HCT116 (cell line): ENCODE data around the gene WWOX. TPM values are rescaled to one million over a fixed set of nuclear protein-coding genes. Genes with fewer than 3 reads are reported as not detected.

ENCODE experiments used
- ATAC-seq: fragments of 200-7000 bp; cut with Tn5 transposase; 2 replicates; pipeline ENCODE4 v1.9.1; 2020; ENCODE audit warnings: mild to moderate bottlenecking, moderate library complexity
- BruUV-seq: library from RNA; stranded (reverse); fragments of 400-500 nt; replicated peaks from 2 replicates; lab custom pipeline; 2021; lab: Mats Ljungman, UMichigan
- CTCF ChIA-PET: fragments of 300-600 bp; sonication (Branson Sonifier 250); formaldehyde crosslinking; loops from one replicate; lab custom pipeline; 2021; ENCODE audit warnings: antibody characterized with exemption; lab: Charles Lee
- POLR2A ChIA-PET: fragments of 300-600, 350-600 bp; sonication (Branson Sonifier 250); formaldehyde crosslinking; loops from one replicate; lab custom pipeline; 2021; ENCODE audit warnings: antibody characterized with exemption; lab: Charles Lee
- RAD21 ChIA-PET, 2 experiments: fragments of 300-600 bp; sonication (Branson Sonifier 250); formaldehyde crosslinking; loops; one replicate each; lab custom pipeline; 2023; ENCODE audit warnings: low total read pairs in 2 of 2; ENCODE audit not compliant: uncharacterized antibody in 2 of 2, unreplicated experiment in 2 of 2, low non-redundant PET in 1 of 2; lab: Charles Lee
- DNase-seq: peaks from one replicate; pipeline ENCODE4 v3.0.0-alpha.2; 2010; ENCODE audit warnings: low read depth, low spot score
- H2AFZ ChIP-seq: fragments of 200-600 bp; shearing (Covaris generic), sonication (generic); 2 replicates; pipeline ENCODE4 v1.6.1; 2017; ENCODE audit warnings: low read depth, mixed run types, mixed read lengths, antibody characterized with exemption, low read length; ENCODE audit not compliant: poor library complexity, severe bottlenecking
- H3K27ac ChIP-seq: 2 replicates; pipeline ENCODE4 v1.5.1; 2012; ENCODE audit warnings: low read depth, low read length
- H3K27me3 ChIP-seq: fragments of 200-600 bp; sonication (generic); 2 replicates; pipeline ENCODE4 v1.6.1; 2016; ENCODE audit warnings: mixed run types, low read length, mixed read lengths; ENCODE audit not compliant: insufficient read depth
- H3K36me3 ChIP-seq, 2 experiments: fragments of 200-500 bp in 1 of 2; fragments of 200-600 bp in 1 of 2; sonication (Bioruptor generic) in 1 of 2; sonication (generic) in 1 of 2; 2 replicates each; pipeline versions ENCODE4 v1.5.1 to v1.6.1; 2014 to 2016; ENCODE audit warnings: low read length in 2 of 2, inconsistent platforms in 1 of 2, mixed read lengths in 1 of 2, mixed run types in 1 of 2; ENCODE audit not compliant: insufficient read depth in 2 of 2, control insufficient read depth in 1 of 2
- H3K4me1 ChIP-seq, 2 experiments: fragments of 200-600 bp in 1 of 2; sonication (generic) in 1 of 2; 2 replicates each; pipeline versions ENCODE4 v1.5.1 to v1.6.1; 2012 to 2017; ENCODE audit warnings: low read length in 2 of 2, inconsistent platforms in 1 of 2, mild to moderate bottlenecking in 1 of 2, mixed read lengths in 1 of 2, mixed run types in 1 of 2, moderate library complexity in 1 of 2; ENCODE audit not compliant: insufficient read depth in 2 of 2, control insufficient read depth in 1 of 2
- H3K4me2 ChIP-seq: fragments of 200-600 bp; sonication (generic); 2 replicates; pipeline ENCODE4 v1.6.1; 2017; ENCODE audit warnings: mixed run types, low read length, mixed read lengths
- H3K4me3 ChIP-seq, 2 experiments: fragments of 200-600 bp in 1 of 2; sonication (generic) in 1 of 2; replicated peaks in 1 of 2; 2 replicates each; pipeline ENCODE4 v1.5.1; 2011 to 2016; ENCODE audit warnings: low read length in 2 of 2, control low read depth in 1 of 2, low read depth in 1 of 2, mild to moderate bottlenecking in 1 of 2, mixed read lengths in 1 of 2, mixed run types in 1 of 2
- H3K79me2 ChIP-seq: fragments of 200-600 bp; sonication (generic); 2 replicates; pipeline ENCODE4 v1.6.1; 2017; ENCODE audit warnings: mild to moderate bottlenecking, mixed run types, low read length, moderate library complexity, mixed read lengths; ENCODE audit not compliant: insufficient read depth
- H3K9ac ChIP-seq: fragments of 200-600 bp; sonication (generic); 2 replicates; pipeline ENCODE4 v1.6.1; 2016; ENCODE audit warnings: low read length, mixed read lengths
- H3K9me2 ChIP-seq: fragments of 200-600 bp; sonication (generic), shearing (Covaris generic); 2 replicates; pipeline ENCODE4 v1.6.1; 2017; ENCODE audit warnings: mixed run types, mild to moderate bottlenecking, moderate library complexity; ENCODE audit not compliant: insufficient read depth
- H3K9me3 ChIP-seq, 2 experiments: fragments of 200-500 bp in 1 of 2; fragments of 200-600 bp in 1 of 2; sonication (Bioruptor generic) in 1 of 2; sonication (generic) in 1 of 2; 2 replicates each; pipeline ENCODE4 v1.6.1; 2014 to 2017; ENCODE audit warnings: low read length in 2 of 2, mixed read lengths in 2 of 2, inconsistent platforms in 1 of 2, low read depth in 1 of 2, mild to moderate bottlenecking in 1 of 2, mixed run types in 1 of 2, moderate library complexity in 1 of 2; ENCODE audit not compliant: control insufficient read depth in 1 of 2, insufficient read depth in 1 of 2
- H4K20me1 ChIP-seq: fragments of 200-600 bp; sonication (generic), shearing (Covaris generic); 2 replicates; pipeline ENCODE4 v1.6.1; 2017; ENCODE audit warnings: mixed run types, mild to moderate bottlenecking, moderate library complexity; ENCODE audit not compliant: insufficient read depth
- CBX3 ChIP-seq: IDR thresholded peaks from 2 replicates; pipeline ENCODE4 v1.6.1; 2012; ENCODE audit warnings: low read depth
- CEBPB ChIP-seq: IDR thresholded peaks from 2 replicates; pipeline ENCODE4 v1.6.1; 2012; ENCODE audit warnings: low read depth
- EGR1 ChIP-seq: IDR thresholded peaks from 2 replicates; pipeline ENCODE4 v1.6.1; 2012; ENCODE audit warnings: low read depth
- EZH2 ChIP-seq: fragments of 200-600 bp; sonication (generic); IDR thresholded peaks from 2 replicates; pipeline ENCODE4 v1.6.1; 2017; ENCODE audit warnings: antibody characterized with exemption, mixed run types
- FOSL1 ChIP-seq: IDR thresholded peaks from 2 replicates; pipeline ENCODE4 v1.6.1; 2012; ENCODE audit warnings: low read depth
- POLR2AphosphoS5 ChIP-seq: IDR thresholded peaks from 2 replicates; pipeline ENCODE4 v1.6.1; 2011; ENCODE audit warnings: mild to moderate bottlenecking, low read depth, low read length, moderate library complexity
- RAD21 ChIP-seq: IDR thresholded peaks from 2 replicates; pipeline ENCODE4 v1.6.1; 2012; ENCODE audit warnings: low read depth, mild to moderate bottlenecking
- SIN3A ChIP-seq: IDR thresholded peaks from 2 replicates; pipeline ENCODE4 v1.6.1; 2012; ENCODE audit warnings: low read depth
- SP1 ChIP-seq: IDR thresholded peaks from 2 replicates; pipeline ENCODE4 v1.6.1; 2012; ENCODE audit warnings: low read depth
- TCF7L2 ChIP-seq: IDR thresholded peaks from 2 replicates; pipeline ENCODE4 v1.7.0; 2011; ENCODE audit warnings: borderline replicate concordance, inconsistent platforms; ENCODE audit not compliant: insufficient read depth, insufficient read length; ENCODE audit errors: extremely low read depth
- YY1 ChIP-seq: IDR thresholded peaks from 2 replicates; pipeline ENCODE4 v1.6.1; 2011; ENCODE audit warnings: low read length, low read depth, moderate library complexity, mild to moderate bottlenecking; ENCODE audit not compliant: insufficient replicate concordance; ENCODE audit errors: extremely low read depth
- ZFX ChIP-seq: fragments of 450-650 bp; IDR thresholded peaks from 2 replicates; pipeline ENCODE4 v1.6.1; 2017
- ZNF274 ChIP-seq: fragments of 200-500 bp; sonication (Bioruptor generic); IDR thresholded peaks from 2 replicates; pipeline ENCODE4 v1.6.1; 2014; ENCODE audit warnings: mild to moderate bottlenecking, low read depth, low read length, inconsistent platforms
- intact Hi-C: fragments of 100-400 bp; cut with micrococcal nuclease; formaldehyde crosslinking; loops from 2 replicates; pipeline ENCODE4 v1.10.0; 2022
- total RNA-seq: library from RNA; stranded (reverse); gene quantifications from one replicate; pipeline ENCODE4 v1.2.1, GENCODE V29; 2021; ENCODE audit not compliant: unreplicated experiment
- TF ChIP-seq, protein P1 (sequence below): IDR thresholded peaks from 2 replicates; pipeline ENCODE4 v1.6.1; 2012
- TF ChIP-seq, protein P2 (sequence below): IDR thresholded peaks from 2 replicates; pipeline ENCODE4 v1.6.1; 2012; ENCODE audit warnings: low read depth
- TF ChIP-seq, protein P3 (sequence below): IDR thresholded peaks from 2 replicates; pipeline ENCODE4 v1.6.1; 2011; ENCODE audit warnings: mild to moderate bottlenecking, low read length, moderate library complexity; ENCODE audit not compliant: insufficient replicate concordance; ENCODE audit errors: extremely low read depth
- TF ChIP-seq, protein P4 (sequence below): IDR thresholded peaks from 2 replicates; pipeline ENCODE4 v1.6.1; 2012

WWOX gene
- total RNA-seq, 1 experiment from 2014 or later: 13.7 TPM

DNA sequence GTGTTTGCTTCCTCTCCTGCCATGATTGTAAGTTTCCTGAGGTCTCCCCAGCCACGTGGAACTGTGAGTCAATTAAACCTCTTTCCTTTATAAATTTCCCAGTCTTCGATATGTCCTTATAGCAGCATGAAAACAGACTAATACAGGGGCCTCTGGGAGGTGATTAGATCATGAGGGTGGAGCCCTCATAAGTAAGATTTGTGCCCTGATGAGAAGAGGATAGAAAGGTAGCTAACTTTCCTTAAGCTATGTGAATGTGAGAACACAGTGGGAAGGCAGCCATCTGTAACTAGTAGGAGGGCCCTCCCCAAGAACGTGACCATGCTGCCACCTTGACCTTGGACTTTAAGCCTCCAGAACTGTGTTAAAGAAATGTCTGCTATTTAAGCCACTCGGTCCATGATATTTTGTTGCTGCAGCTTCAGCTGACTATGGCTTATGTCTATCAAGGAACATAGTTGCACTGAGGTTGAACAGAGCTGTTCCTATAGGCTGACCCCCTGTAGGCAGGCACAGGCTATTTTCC is 30.7 kb downstream of the WWOX start:
- H2AFZ ChIP-seq: no peak overlapping the region
- no peak for ATAC-seq

More for the DNA sequence above, 30.7 kb downstream of the WWOX start:
- no peak overlapping the region for H3K27ac ChIP-seq
- ChIA-PET POLR2A (no interaction called here), CTCF (no interaction called here)
- H3K36me3 ChIP-seq: no peaks in the 10 kb centered on the region
- no peak overlapping the region for H3K9ac ChIP-seq
- H3K4me3 ChIP-seq: no peak overlapping the region
- H3K79me2 ChIP-seq: no peaks in the 10 kb centered on the region
- H3K27me3 ChIP-seq: no peaks in the 10 kb centered on the region
- TF ChIP-seq TCF7L2: no peak
- TF ChIP-seq, protein P1, sequence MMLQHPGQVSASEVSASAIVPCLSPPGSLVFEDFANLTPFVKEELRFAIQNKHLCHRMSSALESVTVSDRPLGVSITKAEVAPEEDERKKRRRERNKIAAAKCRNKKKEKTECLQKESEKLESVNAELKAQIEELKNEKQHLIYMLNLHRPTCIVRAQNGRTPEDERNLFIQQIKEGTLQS: no peak
- TF ChIP-seq ZNF274: no peak
- TF ChIP-seq RAD21: no peak
- TF ChIP-seq YY1: no peak
- no peak for TF ChIP-seq SIN3A
- TF ChIP-seq, protein P2, sequence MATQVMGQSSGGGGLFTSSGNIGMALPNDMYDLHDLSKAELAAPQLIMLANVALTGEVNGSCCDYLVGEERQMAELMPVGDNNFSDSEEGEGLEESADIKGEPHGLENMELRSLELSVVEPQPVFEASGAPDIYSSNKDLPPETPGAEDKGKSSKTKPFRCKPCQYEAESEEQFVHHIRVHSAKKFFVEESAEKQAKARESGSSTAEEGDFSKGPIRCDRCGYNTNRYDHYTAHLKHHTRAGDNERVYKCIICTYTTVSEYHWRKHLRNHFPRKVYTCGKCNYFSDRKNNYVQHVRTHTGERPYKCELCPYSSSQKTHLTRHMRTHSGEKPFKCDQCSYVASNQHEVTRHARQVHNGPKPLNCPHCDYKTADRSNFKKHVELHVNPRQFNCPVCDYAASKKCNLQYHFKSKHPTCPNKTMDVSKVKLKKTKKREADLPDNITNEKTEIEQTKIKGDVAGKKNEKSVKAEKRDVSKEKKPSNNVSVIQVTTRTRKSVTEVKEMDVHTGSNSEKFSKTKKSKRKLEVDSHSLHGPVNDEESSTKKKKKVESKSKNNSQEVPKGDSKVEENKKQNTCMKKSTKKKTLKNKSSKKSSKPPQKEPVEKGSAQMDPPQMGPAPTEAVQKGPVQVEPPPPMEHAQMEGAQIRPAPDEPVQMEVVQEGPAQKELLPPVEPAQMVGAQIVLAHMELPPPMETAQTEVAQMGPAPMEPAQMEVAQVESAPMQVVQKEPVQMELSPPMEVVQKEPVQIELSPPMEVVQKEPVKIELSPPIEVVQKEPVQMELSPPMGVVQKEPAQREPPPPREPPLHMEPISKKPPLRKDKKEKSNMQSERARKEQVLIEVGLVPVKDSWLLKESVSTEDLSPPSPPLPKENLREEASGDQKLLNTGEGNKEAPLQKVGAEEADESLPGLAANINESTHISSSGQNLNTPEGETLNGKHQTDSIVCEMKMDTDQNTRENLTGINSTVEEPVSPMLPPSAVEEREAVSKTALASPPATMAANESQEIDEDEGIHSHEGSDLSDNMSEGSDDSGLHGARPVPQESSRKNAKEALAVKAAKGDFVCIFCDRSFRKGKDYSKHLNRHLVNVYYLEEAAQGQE: no peak
- TF ChIP-seq ZFX: no peak
- TF ChIP-seq POLR2AphosphoS5: no peak
- TF ChIP-seq CEBPB: no peak
- TF ChIP-seq CBX3: no peak
- TF ChIP-seq EZH2: no peak
- TF ChIP-seq SP1: no peak
- no peak for TF ChIP-seq FOSL1
- TF ChIP-seq, protein P3, sequence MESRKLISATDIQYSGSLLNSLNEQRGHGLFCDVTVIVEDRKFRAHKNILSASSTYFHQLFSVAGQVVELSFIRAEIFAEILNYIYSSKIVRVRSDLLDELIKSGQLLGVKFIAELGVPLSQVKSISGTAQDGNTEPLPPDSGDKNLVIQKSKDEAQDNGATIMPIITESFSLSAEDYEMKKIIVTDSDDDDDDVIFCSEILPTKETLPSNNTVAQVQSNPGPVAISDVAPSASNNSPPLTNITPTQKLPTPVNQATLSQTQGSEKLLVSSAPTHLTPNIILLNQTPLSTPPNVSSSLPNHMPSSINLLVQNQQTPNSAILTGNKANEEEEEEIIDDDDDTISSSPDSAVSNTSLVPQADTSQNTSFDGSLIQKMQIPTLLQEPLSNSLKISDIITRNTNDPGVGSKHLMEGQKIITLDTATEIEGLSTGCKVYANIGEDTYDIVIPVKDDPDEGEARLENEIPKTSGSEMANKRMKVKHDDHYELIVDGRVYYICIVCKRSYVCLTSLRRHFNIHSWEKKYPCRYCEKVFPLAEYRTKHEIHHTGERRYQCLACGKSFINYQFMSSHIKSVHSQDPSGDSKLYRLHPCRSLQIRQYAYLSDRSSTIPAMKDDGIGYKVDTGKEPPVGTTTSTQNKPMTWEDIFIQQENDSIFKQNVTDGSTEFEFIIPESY: no peak
- TF ChIP-seq, protein P4, sequence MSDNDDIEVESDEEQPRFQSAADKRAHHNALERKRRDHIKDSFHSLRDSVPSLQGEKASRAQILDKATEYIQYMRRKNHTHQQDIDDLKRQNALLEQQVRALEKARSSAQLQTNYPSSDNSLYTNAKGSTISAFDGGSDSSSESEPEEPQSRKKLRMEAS: no peak
- no peak for TF ChIP-seq EGR1
- TF ChIP-seq, all 23 proteins: peak for 0
- RAD21 ChIA-PET: no interaction called here
- BruUV-seq: no TSS peak
- intact Hi-C loops: no loop called here
- no peaks in the 10 kb centered on the region for H3K9me2 ChIP-seq
- 0 out of 2 replicates have a peak, but pooled peaks cover 4% of the 10 kb centered on the region for H4K20me1 ChIP-seq
- no peak for DNase-seq
- H3K4me1 ChIP-seq: 0 out of 4 replicates have a peak, but pooled peaks cover 0 to 2% of the 10 kb centered on the region in 2 experiments
- no peak overlapping the region for H3K4me2 ChIP-seq
- H3K9me3 ChIP-seq: no peaks in the 10 kb centered on the region
